ENCODE results near the gene MAP2K5.
A peak's percentile ranks its signal among the peaks of the same experiment; 100 is the strongest.

MAP2K5 gene

DNA sequence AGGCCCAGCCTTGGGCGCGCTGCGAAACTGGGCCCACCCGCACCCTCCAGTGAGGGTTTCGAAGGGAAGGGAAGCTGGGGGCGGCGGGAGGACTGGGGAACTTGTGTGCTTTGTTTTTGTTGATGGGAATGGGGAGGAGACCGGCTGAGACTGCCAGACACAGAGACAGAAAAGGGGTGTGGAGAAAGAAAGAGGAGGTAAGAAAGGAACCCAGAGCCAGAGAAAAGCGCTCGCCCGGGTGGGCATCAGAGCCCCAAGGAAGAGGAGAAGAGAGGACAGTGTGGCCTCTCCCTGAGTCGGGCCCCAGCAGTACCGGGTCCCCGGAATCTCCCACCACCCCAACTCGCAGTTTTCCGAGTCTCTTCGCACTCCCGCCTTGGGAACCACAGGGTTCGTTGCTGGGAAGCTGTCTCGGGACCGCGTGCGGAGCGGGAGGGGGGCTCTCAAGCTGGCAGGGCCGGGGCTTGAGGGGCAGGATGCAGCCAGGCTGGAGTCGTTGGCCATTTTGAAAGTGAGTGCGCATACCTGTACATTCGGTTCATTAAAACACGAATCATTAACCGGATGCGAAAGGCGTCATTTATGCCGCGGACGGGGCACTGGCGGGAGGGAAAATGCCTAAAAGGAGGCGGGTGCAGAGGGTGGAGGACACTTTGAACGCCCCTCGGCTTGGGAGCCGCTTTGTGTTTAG lies 285.9 kb downstream of the MAP2K5 start:
- DNase-seq (ENCODE audit: low read depth) = no peak
- TF ChIP-seq, protein P1, sequence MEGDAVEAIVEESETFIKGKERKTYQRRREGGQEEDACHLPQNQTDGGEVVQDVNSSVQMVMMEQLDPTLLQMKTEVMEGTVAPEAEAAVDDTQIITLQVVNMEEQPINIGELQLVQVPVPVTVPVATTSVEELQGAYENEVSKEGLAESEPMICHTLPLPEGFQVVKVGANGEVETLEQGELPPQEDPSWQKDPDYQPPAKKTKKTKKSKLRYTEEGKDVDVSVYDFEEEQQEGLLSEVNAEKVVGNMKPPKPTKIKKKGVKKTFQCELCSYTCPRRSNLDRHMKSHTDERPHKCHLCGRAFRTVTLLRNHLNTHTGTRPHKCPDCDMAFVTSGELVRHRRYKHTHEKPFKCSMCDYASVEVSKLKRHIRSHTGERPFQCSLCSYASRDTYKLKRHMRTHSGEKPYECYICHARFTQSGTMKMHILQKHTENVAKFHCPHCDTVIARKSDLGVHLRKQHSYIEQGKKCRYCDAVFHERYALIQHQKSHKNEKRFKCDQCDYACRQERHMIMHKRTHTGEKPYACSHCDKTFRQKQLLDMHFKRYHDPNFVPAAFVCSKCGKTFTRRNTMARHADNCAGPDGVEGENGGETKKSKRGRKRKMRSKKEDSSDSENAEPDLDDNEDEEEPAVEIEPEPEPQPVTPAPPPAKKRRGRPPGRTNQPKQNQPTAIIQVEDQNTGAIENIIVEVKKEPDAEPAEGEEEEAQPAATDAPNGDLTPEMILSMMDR (conservative IDR thresholded peaks at IDR 0.05; ENCODE audit: low read depth, low read length) = no peak
- H3K4me3 ChIP-seq (ENCODE audit: low read length) = no peak overlapping the region

DNA sequence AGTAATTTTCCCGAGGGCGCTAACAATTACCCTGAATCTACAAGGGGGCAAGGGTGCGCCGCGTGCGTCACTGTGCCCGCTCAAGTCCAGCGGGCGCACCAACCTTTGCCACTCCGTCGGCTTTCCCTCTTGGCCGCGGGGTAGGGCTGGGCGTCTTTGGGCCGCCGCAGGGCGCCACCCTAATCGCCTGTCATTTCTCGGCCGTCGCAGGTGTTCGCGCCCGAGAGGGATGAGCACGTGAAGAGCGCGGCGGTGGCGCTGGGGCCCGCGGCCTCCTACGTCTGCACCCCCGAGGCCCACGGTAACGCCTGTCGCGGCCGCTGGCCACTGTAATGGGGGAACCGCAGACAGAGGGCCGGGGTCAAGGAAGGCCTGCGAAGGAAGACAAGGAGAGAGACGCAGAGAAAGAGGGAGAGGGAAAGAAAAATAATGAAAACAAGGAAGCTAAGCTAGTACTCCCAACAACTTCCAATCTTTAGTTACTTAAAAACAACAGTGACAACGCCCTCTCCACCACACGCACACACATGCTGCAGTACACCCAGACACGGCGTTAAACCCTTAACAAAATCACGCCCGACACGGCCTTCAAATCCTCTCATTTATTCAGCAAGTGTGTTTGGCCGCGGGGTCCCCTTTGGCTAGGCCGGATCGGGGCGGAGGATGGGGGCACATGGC lies 286.6 kb downstream of the MAP2K5 start:
- TF ChIP-seq, protein P1 (conservative IDR thresholded peaks at IDR 0.05; ENCODE audit: low read depth, low read length) = no peak
- DNase-seq (ENCODE audit: low read depth) = no peak
- H3K4me3 ChIP-seq (ENCODE audit: low read length) = no peak overlapping the region

GRCh38 chr15:67829647-67830504 lies 287.4 kb downstream of the MAP2K5 start:
- no peak overlapping the region for H3K4me3 ChIP-seq (ENCODE audit: low read length)
- DNase-seq (ENCODE audit: low read depth) = no peak
- TF ChIP-seq, protein P1 (conservative IDR thresholded peaks at IDR 0.05; ENCODE audit: low read depth, low read length) = no peak

DNA sequence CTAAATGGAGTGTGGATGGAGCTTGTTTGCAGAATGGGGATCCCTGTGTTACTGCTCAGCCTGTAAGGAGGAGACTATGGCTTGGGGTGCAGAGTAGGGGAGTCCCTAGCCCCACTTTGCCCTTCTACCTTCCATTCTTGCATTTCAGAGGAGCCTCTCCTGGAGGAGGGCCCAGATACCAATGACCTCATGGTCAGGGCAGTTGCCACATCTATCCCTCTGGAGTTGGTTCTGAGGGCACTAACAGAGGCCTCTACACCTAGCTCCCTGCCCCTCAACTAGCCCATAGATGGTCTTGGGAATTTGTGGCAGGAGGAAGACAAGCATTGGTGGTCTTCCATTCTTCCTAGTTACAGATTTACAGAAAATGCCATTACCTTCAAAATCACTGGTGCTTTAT lies 288.9 kb downstream of the MAP2K5 start:
- no peak overlapping the region for H3K4me3 ChIP-seq (ENCODE audit: low read length)
- DNase-seq (ENCODE audit: low read depth) = no peak

GRCh38 chr15:67832031-67832551 lies 289.6 kb downstream of the MAP2K5 start:
- TF ChIP-seq, protein P1 (conservative IDR thresholded peaks at IDR 0.05; ENCODE audit: low read depth, low read length) = peak; percentile 62
- DNase-seq (ENCODE audit: low read depth) = no peak
- H3K4me3 ChIP-seq (ENCODE audit: low read length) = no peak overlapping the region

More for the DNA sequence above, 288.9 kb downstream of the MAP2K5 start:
- TF ChIP-seq, protein P1 (conservative IDR thresholded peaks at IDR 0.05; ENCODE audit: low read depth, low read length) = no peak

DNA sequence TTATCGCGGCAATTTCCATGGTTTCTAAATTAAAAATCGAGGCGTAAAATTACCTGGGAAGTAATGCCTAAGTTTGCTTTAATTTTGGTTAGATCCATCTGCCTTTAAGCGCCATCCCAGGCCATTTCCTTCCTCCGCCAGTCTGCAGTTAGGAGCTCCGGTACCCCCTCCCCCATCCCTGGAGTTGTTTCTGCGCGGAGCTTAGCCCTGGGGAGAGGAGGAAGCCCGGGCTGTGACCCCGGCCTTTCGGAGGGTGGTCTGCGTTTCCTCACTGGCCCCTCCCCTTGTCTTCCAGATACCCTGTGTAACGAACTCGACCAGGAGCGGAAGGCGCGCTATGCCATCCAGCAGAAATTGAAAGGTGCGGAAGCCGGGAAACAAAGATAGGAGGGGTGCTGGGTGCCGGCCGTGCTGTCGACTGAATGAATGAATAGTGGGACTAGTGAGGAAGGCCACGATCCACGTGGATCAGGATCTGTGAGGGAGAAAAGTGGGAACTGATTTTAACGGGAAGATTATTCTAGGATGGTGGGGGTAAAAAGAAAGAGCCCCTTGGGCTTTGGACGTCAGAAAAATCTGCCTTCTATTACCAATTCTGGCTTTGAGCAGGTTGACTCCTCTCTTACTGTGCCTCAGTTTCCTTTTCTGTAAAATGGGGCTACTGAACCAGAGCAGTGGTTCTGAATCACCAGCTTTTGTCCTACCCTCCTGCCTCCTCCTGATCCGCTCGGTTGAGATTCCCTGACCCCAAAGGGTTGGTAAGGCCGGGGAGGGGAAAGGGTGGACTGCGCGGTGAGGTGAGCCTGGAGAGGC lies 290.6 kb downstream of the MAP2K5 start:
- peak overlapping the region; percentile 19 for H3K4me3 ChIP-seq (ENCODE audit: low read length)
- DNase-seq (ENCODE audit: low read depth) = no peak
- TF ChIP-seq, protein P1 (conservative IDR thresholded peaks at IDR 0.05; ENCODE audit: low read depth, low read length) = no peak
